NCI-H2107 (cell line): Measurements from ENCODE around the gene CSRNP2.
"Not testable (repeated sequence)": the region's sequence is repeated elsewhere in the genome, so short reads cannot be mapped to it uniquely, and the experiment has no call there.

Source experiments
- DNase-seq: peaks from one replicate; lab custom pipeline; 2025; lab: John Stamatoyannopoulos, UW

Gene CSRNP2

DNA sequence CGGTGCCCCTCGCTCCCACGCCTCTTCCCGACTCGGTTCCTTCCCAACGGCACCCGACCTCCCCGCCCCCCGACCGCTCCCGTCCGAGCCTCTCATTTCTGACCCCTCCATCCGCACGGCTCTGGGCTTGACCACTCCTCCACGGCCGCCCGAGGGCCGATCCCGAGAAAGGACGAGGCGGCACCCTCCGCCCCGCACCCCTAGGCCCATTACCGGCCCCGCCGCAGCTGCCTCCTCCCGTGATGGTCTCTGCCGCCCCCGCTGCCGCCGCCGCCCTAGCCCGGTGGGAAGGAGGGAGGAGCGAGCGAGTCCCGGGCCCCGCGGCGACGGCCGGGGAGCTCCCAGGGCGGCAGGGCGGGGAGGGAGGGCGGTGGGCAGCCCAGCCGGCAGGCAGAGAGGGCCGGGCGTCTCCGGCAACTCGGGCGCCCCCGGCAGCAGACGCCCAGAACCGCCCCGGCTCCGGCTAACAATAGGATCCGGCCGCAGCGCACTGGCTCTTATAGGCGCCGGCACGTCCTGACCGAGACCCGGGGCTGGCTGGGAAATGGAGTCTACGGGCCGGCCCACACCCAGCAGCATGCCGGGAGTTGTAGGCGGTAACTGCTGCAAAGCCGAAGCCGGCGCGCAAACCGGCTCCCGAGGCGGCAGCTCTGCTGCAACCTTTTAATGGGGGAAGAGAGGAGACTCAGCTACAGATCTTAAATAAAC lies at the start of gene CSRNP2:
Gene CSRNP2, minus strand, starts transcription at position 471 of the 708 bp plus-strand sequence. CDS start 7,035 bp downstream, outside the sequence.
- peak; percentile 98 for DNase-seq

GRCh38 chr12:51132693-51133092 lies 49.3 kb upstream of the CSRNP2 start:
- DNase-seq = no peak

DNA sequence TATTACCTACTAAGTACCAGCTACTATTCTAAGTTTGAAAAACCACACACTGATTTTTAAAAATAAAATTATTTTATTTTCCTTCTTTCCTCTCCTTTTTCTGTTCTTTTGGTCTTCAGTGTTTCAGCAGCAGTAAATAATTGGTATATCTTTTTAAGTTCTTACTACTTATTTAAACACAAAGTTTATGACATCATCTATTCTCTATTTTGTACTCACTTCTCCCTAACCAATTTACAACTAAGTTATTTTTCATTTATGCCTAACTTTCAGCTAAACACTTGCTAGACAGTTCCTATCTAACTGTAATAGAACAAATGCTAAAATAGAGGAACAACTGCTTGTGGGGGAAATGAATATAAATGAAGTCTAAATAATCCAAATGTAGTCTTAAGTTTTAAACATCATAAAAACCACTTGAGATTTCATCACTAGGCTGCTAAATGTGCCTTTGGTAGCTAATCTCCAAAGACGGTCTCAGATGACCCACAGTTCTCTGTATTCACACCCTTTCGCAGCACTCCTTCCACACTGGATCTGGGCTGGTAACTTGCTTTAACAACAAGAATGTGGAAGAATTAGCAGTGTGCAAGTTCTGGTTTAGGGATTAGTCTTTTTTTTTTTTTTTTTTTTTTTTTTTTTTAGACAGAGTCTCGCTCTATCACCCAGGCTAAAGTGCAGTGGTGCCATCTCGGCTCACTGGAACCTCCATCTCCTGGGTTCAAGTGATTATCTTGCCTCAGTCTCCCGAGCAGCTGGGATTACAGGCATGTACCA lies 48.5 kb upstream of the CSRNP2 start:
- DNase-seq = no peak

DNA sequence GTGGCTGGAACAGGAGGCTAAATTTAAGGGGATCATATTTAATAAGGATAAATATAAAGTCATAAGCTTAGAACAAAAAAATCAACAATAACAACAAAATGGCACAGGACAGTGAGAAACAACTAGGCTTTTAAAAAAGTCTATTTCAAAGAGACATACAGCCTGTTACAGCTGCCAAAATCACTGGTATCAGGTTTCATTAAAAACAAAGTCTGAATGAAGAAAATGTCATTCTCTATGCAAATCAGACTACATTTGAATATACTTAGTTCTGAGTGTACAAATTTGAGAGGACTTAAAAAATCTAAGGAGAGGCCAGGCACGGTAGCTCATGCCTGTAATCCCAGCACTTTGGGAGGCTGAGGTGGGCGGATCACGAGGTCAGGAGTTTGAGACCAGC lies 45.5 kb upstream of the CSRNP2 start:
- no peak for DNase-seq

GRCh38 chr12:51127050-51127729 lies 43.8 kb upstream of the CSRNP2 start:
- no peak for DNase-seq

- DNase-seq = no peak
These were observed 42.9 kb upstream of the CSRNP2 start for GRCh38 chr12:51126297-51126696.

- no peak for DNase-seq
These were observed 41.1 kb upstream of the CSRNP2 start for GRCh38 chr12:51124504-51124903.

GRCh38 chr12:51122844-51123243 lies 39.4 kb upstream of the CSRNP2 start:
- DNase-seq = no peak

DNA sequence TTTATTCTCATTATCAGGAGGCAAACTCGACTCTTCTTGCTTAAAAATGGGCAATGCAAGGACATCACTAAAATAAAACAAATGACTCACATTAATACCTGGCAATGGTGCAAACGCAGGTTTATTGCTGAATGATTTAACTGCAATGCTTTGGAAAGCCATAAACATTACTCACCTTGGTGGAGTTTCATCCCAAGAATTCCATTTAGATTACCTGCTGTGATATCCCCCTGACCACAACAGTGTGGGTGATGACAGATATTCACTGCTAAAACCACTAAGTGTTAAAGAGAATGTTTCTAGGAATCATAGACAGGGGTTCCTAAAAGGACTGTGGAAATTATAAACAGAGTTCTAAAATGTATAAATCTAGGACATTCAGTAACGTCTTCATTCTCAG lies 35.3 kb upstream of the CSRNP2 start:
- DNase-seq = no peak

DNA sequence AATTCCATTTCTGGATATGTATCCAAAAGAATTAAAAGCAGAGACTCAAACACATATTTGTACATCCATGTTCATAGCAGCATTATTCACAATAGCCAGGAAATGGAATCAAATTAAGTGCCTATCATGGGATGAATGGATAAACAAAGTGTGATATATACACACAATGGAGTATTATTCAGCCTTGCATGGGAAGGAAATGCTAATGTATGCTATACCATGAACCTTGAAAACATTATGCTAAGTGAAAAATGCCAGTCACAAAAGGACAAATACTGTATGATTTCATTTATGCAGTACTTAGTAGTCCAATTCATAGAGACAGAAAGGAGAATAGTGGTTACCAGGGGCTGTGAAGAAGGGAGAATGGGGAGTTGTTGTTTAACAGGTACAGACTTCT lies 32.1 kb upstream of the CSRNP2 start:
- DNase-seq = no peak

- no peak for DNase-seq
These were observed 24.7 kb upstream of the CSRNP2 start for GRCh38 chr12:51108136-51108535.

DNA sequence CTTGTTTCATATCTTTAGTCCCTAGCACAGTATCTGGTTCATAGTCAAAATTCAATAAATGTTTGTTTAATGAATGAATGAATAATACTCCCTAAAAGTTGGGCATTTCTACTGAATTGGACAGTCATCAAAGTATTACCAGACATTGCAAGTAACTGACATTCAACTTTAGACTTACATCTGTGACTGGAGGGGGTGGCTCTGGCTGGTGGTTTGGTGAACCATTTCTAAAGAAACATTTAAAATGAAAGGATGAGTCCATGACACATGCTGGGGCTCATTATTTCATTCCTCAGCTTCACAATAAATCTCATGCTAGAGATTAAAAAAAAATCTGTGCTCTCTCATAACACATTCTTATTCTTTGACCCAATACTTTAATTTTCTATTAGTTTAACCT lies 20.6 kb upstream of the CSRNP2 start:
- DNase-seq = no peak

DNA sequence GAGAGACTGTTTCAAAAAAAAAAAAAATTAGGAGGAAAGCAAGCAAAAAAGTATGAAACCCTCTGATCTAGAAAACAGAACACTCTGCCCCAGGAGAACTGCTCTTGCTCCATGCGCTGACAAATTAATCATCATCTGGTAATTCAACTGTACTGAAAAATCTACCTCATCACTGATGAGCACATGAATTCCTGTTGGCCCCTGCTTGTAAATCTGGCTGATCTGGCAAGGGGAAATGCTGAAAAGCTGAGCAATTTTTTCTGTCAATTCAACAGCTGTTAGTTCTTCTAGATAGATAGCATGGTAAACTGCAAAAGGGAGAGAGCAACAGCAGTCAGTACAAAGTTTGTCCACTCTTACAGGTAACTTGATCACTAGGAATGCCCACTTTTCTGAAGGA lies 15.2 kb upstream of the CSRNP2 start:
- no peak for DNase-seq

GRCh38 chr12:51090705-51091229 lies 7.4 kb upstream of the CSRNP2 start:
- no peak for DNase-seq

GRCh38 chr12:51087818-51088217 lies 4.4 kb upstream of the CSRNP2 start:
- no peak for DNase-seq

DNA sequence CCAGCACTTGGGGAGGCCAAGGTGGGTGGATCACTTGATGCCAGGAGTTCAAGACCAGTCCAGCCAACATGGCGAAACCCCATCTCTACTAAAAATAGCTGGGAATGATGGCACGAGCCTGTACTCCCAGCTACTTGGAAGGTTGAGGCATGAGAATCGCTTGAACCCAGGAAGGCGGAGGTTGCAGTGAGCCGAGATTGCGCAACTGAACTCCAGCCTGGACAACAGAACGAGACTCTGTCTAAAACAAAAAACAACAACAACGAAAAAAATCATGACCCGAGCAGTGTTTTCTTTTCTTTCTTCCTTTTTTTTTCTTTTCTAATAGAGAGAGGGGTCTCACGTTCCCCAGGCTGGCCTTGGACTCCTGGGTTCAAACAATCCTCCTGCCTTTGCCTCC lies 3.5 kb upstream of the CSRNP2 start:
- DNase-seq = no peak

DNA sequence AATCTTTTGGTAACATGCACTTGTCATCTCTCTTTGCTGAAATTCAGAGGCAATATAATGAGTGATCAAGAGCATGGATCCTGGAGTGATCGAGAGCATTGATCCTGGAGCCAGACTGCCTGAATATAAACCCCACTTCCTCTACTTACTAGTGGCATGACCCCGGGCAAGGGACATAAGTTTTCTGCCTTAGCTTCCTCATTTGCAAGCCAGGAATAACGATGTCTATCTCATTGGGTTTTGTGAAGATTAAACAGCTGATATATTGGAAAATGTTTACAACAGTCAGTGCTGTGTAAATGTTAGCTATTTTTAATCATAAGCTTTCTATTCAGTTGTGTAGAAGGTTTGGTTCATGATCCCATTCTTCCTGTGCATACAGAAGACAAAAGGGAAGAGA lies 2.4 kb upstream of the CSRNP2 start:
- no peak for DNase-seq

GRCh38 chr12:51082561-51083125 lies 753 bp downstream of the CSRNP2 start:
- DNase-seq = no peak

GRCh38 chr12:51081421-51081820 lies 2.0 kb downstream of the CSRNP2 start:
- no peak for DNase-seq

DNA sequence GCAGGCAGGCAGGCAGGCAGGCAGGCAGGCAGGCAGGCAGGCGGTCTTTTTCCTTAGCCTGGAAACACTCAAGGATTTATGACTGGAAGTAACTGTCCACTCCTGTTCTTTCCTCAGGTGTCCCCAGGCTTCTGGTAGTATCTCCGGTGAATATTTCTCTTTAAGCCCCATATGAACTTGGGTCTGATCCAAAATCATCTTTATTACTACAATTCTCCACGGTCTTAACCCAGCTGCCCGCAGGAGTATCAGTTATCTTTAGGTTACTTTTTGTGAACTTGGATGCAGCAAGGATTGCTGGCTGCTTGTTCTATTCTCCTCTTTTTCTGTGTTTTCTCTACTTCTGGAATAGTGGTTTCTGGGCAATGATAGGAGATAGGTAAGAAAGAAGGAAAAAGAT lies 3.3 kb downstream of the CSRNP2 start:
- DNase-seq = no peak

- DNase-seq = not testable (repeated sequence)
These were observed 4.5 kb downstream of the CSRNP2 start for GRCh38 chr12:51078866-51079265.

DNA sequence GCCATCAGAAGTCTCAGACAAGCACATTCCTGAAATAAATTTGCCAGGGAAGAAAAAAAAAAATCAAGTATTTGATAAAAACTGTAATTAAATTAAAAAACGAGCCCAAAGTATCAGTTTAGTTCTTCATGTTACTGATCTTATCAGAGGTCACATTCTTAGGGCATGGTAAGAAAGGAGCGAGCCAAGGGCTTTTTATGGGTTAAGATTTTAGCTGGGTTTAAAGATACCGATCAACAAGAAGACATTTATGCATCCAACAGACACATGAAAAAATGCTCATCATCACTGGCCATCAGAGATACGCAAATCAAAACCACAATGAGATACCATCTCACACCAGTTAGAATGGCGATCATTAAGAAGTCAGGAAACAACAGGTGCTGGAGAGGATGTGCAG lies 5.0 kb downstream of the CSRNP2 start:
- not testable (repeated sequence) for DNase-seq
